Epithelial cell of proximal tubule (primary cell): ENCODE results near the gene KCNC1. TPM values are rescaled to one million over a fixed set of nuclear protein-coding genes. Genes with fewer than 3 reads are reported as not detected.

Experiments
- DNase-seq: peaks from one replicate; pipeline ENCODE4 v3.0.0-alpha.2; 2011; ENCODE audit warnings: low read depth
- H3K4me3 ChIP-seq: 2 replicates; pipeline ENCODE4 v1.5.1; 2011; ENCODE audit warnings: low read depth, mild to moderate bottlenecking, low read length
- total RNA-seq: library from RNA; depleted of rRNA; stranded (reverse); fragments of >200 nt; gene quantifications from 2 replicates; pipeline ENCODE4 v1.2.3, GENCODE V29; 2015
- TF ChIP-seq, protein P1 (sequence below): conservative IDR thresholded peaks from 2 replicates; pipeline ENCODE4 v1.5.1; 2012; ENCODE audit warnings: low read depth, mild to moderate bottlenecking, low read length

The KCNC1 gene
- total RNA-seq, 1 donor from 2014 or later, result not detected

GRCh38 chr11:17716807-17717206 lies 17.8 kb upstream of the KCNC1 start:
- no peak for DNase-seq
- H3K4me3 ChIP-seq, result no peak overlapping the region
- TF ChIP-seq, protein P1, sequence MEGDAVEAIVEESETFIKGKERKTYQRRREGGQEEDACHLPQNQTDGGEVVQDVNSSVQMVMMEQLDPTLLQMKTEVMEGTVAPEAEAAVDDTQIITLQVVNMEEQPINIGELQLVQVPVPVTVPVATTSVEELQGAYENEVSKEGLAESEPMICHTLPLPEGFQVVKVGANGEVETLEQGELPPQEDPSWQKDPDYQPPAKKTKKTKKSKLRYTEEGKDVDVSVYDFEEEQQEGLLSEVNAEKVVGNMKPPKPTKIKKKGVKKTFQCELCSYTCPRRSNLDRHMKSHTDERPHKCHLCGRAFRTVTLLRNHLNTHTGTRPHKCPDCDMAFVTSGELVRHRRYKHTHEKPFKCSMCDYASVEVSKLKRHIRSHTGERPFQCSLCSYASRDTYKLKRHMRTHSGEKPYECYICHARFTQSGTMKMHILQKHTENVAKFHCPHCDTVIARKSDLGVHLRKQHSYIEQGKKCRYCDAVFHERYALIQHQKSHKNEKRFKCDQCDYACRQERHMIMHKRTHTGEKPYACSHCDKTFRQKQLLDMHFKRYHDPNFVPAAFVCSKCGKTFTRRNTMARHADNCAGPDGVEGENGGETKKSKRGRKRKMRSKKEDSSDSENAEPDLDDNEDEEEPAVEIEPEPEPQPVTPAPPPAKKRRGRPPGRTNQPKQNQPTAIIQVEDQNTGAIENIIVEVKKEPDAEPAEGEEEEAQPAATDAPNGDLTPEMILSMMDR, result no peak

GRCh38 chr11:17718015-17718414 lies 16.6 kb upstream of the KCNC1 start:
- DNase-seq, result no peak
- TF ChIP-seq, protein P1, result no peak
- no peak overlapping the region for H3K4me3 ChIP-seq

DNA sequence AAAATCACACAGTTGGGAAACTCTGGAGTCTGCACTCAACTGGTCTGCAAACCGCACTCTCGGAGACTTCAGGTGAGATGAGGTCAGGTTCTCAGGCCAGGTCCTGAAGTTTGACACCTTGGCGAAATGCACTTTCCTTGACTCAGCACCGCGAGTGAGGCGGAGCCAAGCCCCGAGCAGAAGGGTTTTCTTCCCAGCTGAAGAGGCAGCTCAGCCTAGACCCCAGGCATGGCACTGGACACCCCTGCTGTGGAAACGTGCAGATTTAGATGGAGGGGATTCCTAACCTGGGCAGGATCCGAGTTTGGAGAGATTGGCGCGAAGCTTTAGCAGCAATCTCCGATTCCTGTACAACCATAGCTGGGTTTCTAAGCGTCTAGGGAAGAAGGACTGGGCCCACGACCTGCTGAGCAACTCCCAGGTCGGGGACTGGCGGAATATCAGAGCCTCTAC lies 16.0 kb upstream of the KCNC1 start:
- TF ChIP-seq, protein P1, result no peak
- DNase-seq, result no peak
- no peak overlapping the region for H3K4me3 ChIP-seq

GRCh38 chr11:17719028-17719937 lies 15.3 kb upstream of the KCNC1 start, which contains the start of gene MYOD1:
Gene MYOD1, plus strand, starts transcription at chr11:17719571. Its CDS starts 212 bp downstream, at chr11:17719783.
- no peak within 1 kb of the TSS for H3K4me3 ChIP-seq
- DNase-seq, result no peak
- TF ChIP-seq, protein P1, result no peak

DNA sequence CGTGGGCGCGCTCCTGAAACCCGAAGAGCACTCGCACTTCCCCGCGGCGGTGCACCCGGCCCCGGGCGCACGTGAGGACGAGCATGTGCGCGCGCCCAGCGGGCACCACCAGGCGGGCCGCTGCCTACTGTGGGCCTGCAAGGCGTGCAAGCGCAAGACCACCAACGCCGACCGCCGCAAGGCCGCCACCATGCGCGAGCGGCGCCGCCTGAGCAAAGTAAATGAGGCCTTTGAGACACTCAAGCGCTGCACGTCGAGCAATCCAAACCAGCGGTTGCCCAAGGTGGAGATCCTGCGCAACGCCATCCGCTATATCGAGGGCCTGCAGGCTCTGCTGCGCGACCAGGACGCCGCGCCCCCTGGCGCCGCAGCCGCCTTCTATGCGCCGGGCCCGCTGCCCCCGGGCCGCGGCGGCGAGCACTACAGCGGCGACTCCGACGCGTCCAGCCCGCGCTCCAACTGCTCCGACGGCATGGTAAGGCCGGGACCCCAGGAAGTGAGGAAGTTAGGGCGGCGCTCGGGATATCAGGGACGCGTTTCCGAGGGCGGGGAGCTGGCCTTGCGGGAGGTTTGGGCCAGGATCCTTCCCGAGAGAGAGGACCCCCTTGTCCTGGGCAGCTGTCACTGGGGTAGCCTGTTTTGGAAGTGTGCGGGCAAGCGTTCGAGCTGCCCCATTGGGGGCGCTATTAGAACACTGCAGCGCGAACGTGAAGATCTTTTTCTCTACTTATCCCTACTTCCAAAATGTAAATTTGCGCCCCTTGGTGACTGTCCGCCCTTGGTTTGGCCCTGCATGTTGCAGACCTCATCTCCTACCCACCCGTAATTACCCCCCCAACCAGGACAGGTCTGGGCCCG lies 14.4 kb upstream of the KCNC1 start:
- no peak for DNase-seq
- TF ChIP-seq, protein P1, result no peak
- no peak overlapping the region for H3K4me3 ChIP-seq

DNA sequence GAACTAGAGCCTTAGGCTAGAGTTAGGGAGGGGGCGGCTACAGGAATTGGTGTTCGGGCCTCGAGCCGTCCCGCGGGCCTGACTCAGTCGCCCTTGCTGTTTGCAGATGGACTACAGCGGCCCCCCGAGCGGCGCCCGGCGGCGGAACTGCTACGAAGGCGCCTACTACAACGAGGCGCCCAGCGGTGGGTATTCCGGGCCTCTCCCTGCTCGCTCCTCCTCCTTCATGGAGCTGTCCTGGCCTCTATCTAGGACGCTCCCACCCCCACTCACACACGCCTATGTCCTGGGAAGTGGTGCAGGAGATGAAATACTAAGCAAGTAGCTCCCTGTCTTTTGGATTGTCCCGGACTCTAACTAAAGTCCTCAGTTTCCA lies 13.8 kb upstream of the KCNC1 start:
- DNase-seq, result no peak
- TF ChIP-seq, protein P1, result no peak
- H3K4me3 ChIP-seq, result no peak overlapping the region
